Prostate gland (tissue), 2 donors: ENCODE results near the gene RAB6B.

Source experiments
- CTCF ChIP-seq, 4 experiments: fragments of 200-600 bp in 2 of 4; fragments of 450-650 bp in 2 of 4; sonication (generic) in 2 of 4; IDR thresholded peaks; 1 replicate in 3 of 4; 2 replicates in 1 of 4; pipeline ENCODE4 v1.5.1; 2016 to 2019; ENCODE audit warnings: antibody characterized with exemption in 4 of 4, mild to moderate bottlenecking in 2 of 4, moderate library complexity in 2 of 4
- POLR2A ChIP-seq: fragments of 450-650 bp; IDR thresholded peaks from one replicate; pipeline ENCODE4 v1.6.1; 2016; ENCODE audit warnings: antibody characterized with exemption, mild to moderate bottlenecking
- POLR2AphosphoS5 ChIP-seq: sonication (generic); formaldehyde crosslinking; IDR thresholded peaks from one replicate; pipeline ENCODE4 v1.6.1; 2017; ENCODE audit warnings: antibody characterized with exemption

DNA sequence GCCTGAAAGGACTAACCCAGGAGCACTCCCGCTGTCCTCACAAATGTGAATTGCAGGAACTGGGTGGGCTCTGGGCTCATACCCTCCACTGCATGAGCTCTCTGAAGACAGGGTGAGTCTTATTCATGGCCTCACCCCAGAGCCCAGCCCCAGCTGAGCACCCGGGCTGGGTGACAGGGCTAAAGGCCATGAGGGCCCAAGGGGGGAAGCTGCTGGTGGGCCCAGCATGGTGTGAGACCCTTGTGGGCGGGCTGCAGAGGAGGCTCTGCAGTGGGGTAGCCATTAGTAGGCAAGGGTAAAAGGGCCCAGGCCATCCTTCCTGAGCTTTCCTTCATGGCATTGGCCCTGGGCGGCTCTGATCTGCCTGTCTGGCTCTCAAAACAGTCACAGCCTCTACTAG, 59.7 kb downstream of the RAB6B start:
- TF ChIP-seq CTCF (IDR thresholded peaks at IDR 0.05) (no peak), POLR2A (no peak), POLR2AphosphoS5 (no peak)
